K562 (cell line): ENCODE data around the gene NEURL1. TPM values are rescaled to one million over a fixed set of nuclear protein-coding genes. Genes with fewer than 3 reads are reported as not detected.

Experiments
- ATAC-seq: fragments of 200-7000 bp; cut with Tn5 transposase; 3 replicates; pipeline ENCODE4 v1.9.1; 2020; ENCODE audit warnings: moderate library complexity
- BruUV-seq: library from RNA; stranded (reverse); fragments of 400-500 nt; replicated peaks from 2 replicates; lab custom pipeline; 2021; lab: Mats Ljungman, UMichigan
- CTCF ChIA-PET: fragments of 300-600 bp; formaldehyde crosslinking; extraction: SDS; loops from one replicate; lab custom pipeline; 2021; ENCODE audit warnings: low intra/inter-chr PET ratio; lab: Yijun Ruan, JAX
- POLR2A ChIA-PET: fragments of 300-600, 350-650 bp; sonication (Branson Sonifier 250); formaldehyde crosslinking; extraction: SDS; loops from one replicate; lab custom pipeline; 2021; ENCODE audit warnings: antibody characterized with exemption, inconsistent platforms; lab: Yijun Ruan, JAX
- DNase-seq, 4 experiments: peaks; one replicate each; pipeline versions ENCODE4 v3.0.0 to v3.0.0-alpha.2; 2011 to 2018; ENCODE audit warnings: low spot score in 3 of 4, mixed read lengths in 3 of 4; ENCODE audit errors: extremely low read depth in 1 of 4
- FAIRE-seq: peaks from 2 replicates; lab custom pipeline; 2011; peaks lifted over from hg19 to GRCh38; lab: Jason Lieb, UNC
- H2AFZ ChIP-seq: 2 replicates; pipeline ENCODE4 v1.6.0; 2011; ENCODE audit warnings: low read depth, low read length, control low read depth, inconsistent platforms
- H3K27ac ChIP-seq: fragments of 200-600 bp; 3 replicates; pipeline ENCODE4 v1.8.0; 2011; ENCODE audit warnings: low read depth, mild to moderate bottlenecking, control low read depth, inconsistent platforms, low read length, moderate library complexity, mixed read lengths; ENCODE audit errors: extremely low read depth
- H3K27me3 ChIP-seq, 2 experiments: fragments of 300-600 bp in 1 of 2; 2 replicates in 1 of 2; 3 replicates in 1 of 2; pipeline versions ENCODE4 v1.6.0 to v1.8.0; 2011; ENCODE audit warnings: inconsistent platforms in 2 of 2, low read length in 2 of 2, mild to moderate bottlenecking in 1 of 2, mixed read lengths in 1 of 2, moderate library complexity in 1 of 2; ENCODE audit not compliant: control insufficient read depth in 2 of 2, insufficient read depth in 2 of 2
- H3K36me3 ChIP-seq: fragments of 300-600 bp; 3 replicates; pipeline ENCODE4 v1.8.0; 2011; ENCODE audit warnings: mild to moderate bottlenecking, low read length, inconsistent platforms; ENCODE audit not compliant: control insufficient read depth, insufficient read depth
- H3K4me1 ChIP-seq, 2 experiments: fragments of 200-600 bp in 1 of 2; replicated peaks in 1 of 2; 2 replicates in 1 of 2; 3 replicates in 1 of 2; pipeline versions ENCODE4 v1.5.1 to v1.8.0; 2011; ENCODE audit warnings: inconsistent platforms in 2 of 2, low read length in 2 of 2, mild to moderate bottlenecking in 1 of 2, mixed read lengths in 1 of 2, moderate library complexity in 1 of 2; ENCODE audit not compliant: control insufficient read depth in 2 of 2, insufficient read depth in 2 of 2
- H3K4me2 ChIP-seq: 2 replicates; pipeline ENCODE4 v1.6.1; 2011; ENCODE audit warnings: low read length, control low read depth, inconsistent platforms, mixed read lengths; ENCODE audit not compliant: insufficient read depth
- H3K4me3 ChIP-seq: fragments of 200-600 bp; sonication (generic), shearing (Covaris generic); 2 replicates; pipeline ENCODE4 v1.5.1; 2016; ENCODE audit warnings: control low read depth, inconsistent platforms
- H3K79me2 ChIP-seq: fragments of 200-600 bp; 3 replicates; pipeline ENCODE4 v1.8.0; 2011; ENCODE audit warnings: low read length, inconsistent platforms; ENCODE audit not compliant: control insufficient read depth, insufficient read depth
- H3K9ac ChIP-seq, 2 experiments: 2 replicates each; pipeline versions ENCODE4 v1.6.0 to v1.6.1; 2011; ENCODE audit warnings: low read depth in 2 of 2, low read length in 2 of 2, control low read depth in 1 of 2, inconsistent platforms in 1 of 2, mild to moderate bottlenecking in 1 of 2, mixed read lengths in 1 of 2; ENCODE audit not compliant: insufficient read depth in 1 of 2
- H3K9me1 ChIP-seq: one replicate; pipeline ENCODE4 v1.6.0; 2011; ENCODE audit warnings: inconsistent platforms, mild to moderate bottlenecking, low read length, moderate library complexity; ENCODE audit not compliant: control insufficient read depth, insufficient read depth
- H3K9me3 ChIP-seq: replicated peaks from 2 replicates; pipeline ENCODE4 v1.5.1; 2011; ENCODE audit warnings: low read depth, low read length, inconsistent platforms; ENCODE audit not compliant: control insufficient read depth, insufficient read depth
- H4K20me1 ChIP-seq: replicated peaks from 2 replicates; pipeline ENCODE4 v1.6.1; 2011; ENCODE audit warnings: low read length, inconsistent platforms, mixed read lengths; ENCODE audit not compliant: control insufficient read depth, insufficient read depth
- ELK1 ChIP-seq: sonication (generic); formaldehyde crosslinking; IDR thresholded peaks from 2 replicates; pipeline ENCODE4 v1.8.1; 2022; ENCODE audit warnings: missing genetic modification reagents
- ETS2 ChIP-seq: IDR thresholded peaks from 2 replicates; pipeline ENCODE4 v1.6.1; 2016; ENCODE audit warnings: borderline replicate concordance, missing genetic modification characterization, mild to moderate bottlenecking, moderate library complexity, missing compliant biosample characterization; ENCODE audit not compliant: poor library complexity, severe bottlenecking
- HCFC1 ChIP-seq: IDR thresholded peaks from 2 replicates; pipeline ENCODE4 v1.6.1; 2012; ENCODE audit warnings: low read depth, low read length, improper control_type of control experiment
- HLTF ChIP-seq: fragments of 450-650 bp; IDR thresholded peaks from 2 replicates; pipeline ENCODE4 v1.6.1; 2016
- MTF1 ChIP-seq: fragments of 250-450 bp; sonication (Bioruptor Pico); IDR thresholded peaks from 2 replicates; pipeline ENCODE4 v1.9.0; 2021; ENCODE audit warnings: moderate library complexity, mild to moderate bottlenecking, inconsistent platforms, borderline replicate concordance
- RFX1 ChIP-seq: fragments of 450-650 bp; IDR thresholded peaks from 2 replicates; pipeline ENCODE4 v1.6.1; 2016; ENCODE audit warnings: mild to moderate bottlenecking, moderate library complexity
- SAFB ChIP-seq: fragments of 200-400 bp; formaldehyde crosslinking; IDR thresholded peaks from 2 replicates; pipeline ENCODE4 v1.6.1; 2017; ENCODE audit warnings: low read depth, low read length, borderline replicate concordance
- SMAD4 ChIP-seq: fragments of 250-450 bp; sonication (Bioruptor Pico); conservative IDR thresholded peaks from 2 replicates; pipeline ENCODE4 v1.8.0; 2021; ENCODE audit warnings: inconsistent platforms, mild to moderate bottlenecking, moderate library complexity
- SRSF3 ChIP-seq: fragments of 200-400 bp; formaldehyde crosslinking; IDR thresholded peaks from 2 replicates; pipeline ENCODE4 v1.6.1; 2016; ENCODE audit warnings: mild to moderate bottlenecking, low read length, moderate library complexity; ENCODE audit not compliant: insufficient read depth
- YBX1 ChIP-seq: fragments of 450-650 bp; IDR thresholded peaks from 2 replicates; pipeline ENCODE4 v1.7.1; 2016; ENCODE audit warnings: mild to moderate bottlenecking
- ZNF324 ChIP-seq: fragments of 250-450 bp; sonication (Bioruptor Pico); IDR thresholded peaks from 2 replicates; pipeline ENCODE4 v1.4.0; 2020; ENCODE audit warnings: mild to moderate bottlenecking
- whole genome bisulfite sequencing: fragments of 100-300 bp; shearing (Covaris generic); methylation state at CpG from one replicate; pipeline ENCODE4 v1.1.6; 2016; ENCODE audit warnings: low coverage, mixed read lengths; ENCODE audit not compliant: insufficient coverage; ENCODE audit errors: missing lambda C conversion rate; 5-methylcytosine and 5-hydroxymethylcytosine counted together
- in situ Hi-C: fragments of 300-500 bp; cut with MboI; formaldehyde crosslinking; loops from 4 replicates; pipeline ENCODE4 v1.15.0; 2018; ENCODE audit warnings: inconsistent platforms, mixed read lengths
- intact Hi-C: fragments of 100-400 bp; cut with micrococcal nuclease; formaldehyde crosslinking; loops from 2 replicates; pipeline ENCODE4 v1.14.2; 2022
- polyA plus RNA-seq, 8 experiments: library from polyadenylated mRNA; depleted of rRNA in 4 of 8; stranded (reverse) in 5 of 8; unstranded in 3 of 8; fragments of >200 nt; fragmentation: Nextera tagmentation in 2 of 8; fragmentation: Illumina TruSeq in 1 of 8; extraction: Ambion mirVana in 2 of 8; extraction: Trizol in 1 of 8; gene quantifications; 2 replicates each; pipeline versions ENCODE4 v1.2.1 to v1.2.3, GENCODE V29; 2011 to 2014; ENCODE audit warnings: inconsistent platforms in 1 of 8, missing spikeins in 1 of 8
- total RNA-seq, 7 experiments: library from RNA; depleted of rRNA in 6 of 7; stranded (reverse); fragments of >200 nt in 6 of 7; fragmentation: Illumina TruSeq in 2 of 7; extraction: Trizol in 2 of 7; gene quantifications; 2 replicates each; pipeline versions ENCODE4 v1.2.1 to v1.2.3, GENCODE V29; 2011 to 2021; ENCODE audit warnings: low replicate concordance in 1 of 7

The NEURL1 gene
- total and polyA plus RNA-seq, 9 of the 15 experiments (the other 6 are each of a cell fraction or from before 2014, with no cell fraction given) = 0.01 to 0.45 (median 0.16) TPM; not detected in 5

GRCh38 chr10:103635580-103635979 lies 142.1 kb downstream of the NEURL1 start:
- Histone ChIP-seq H3K9me1 (no peaks in the 10 kb centered on the region), H3K36me3 (no peaks in the 10 kb centered on the region), H3K27ac (no peak overlapping the region), H3K9ac (no peak overlapping the region), H3K4me1 (peaks cover 0 to 27% of the 10 kb centered on the region in 2 experiments; a peak in 2 of 5 replicates), H2AFZ (no peak overlapping the region), H3K9me3 (no peaks in the 10 kb centered on the region), H3K27me3 (no peaks in the 10 kb centered on the region), H3K79me2 (no peaks in the 10 kb centered on the region; the same call in 2 of the 3 replicates), H4K20me1 (no peaks in the 10 kb centered on the region), H3K4me2 (no peak overlapping the region), H3K4me3 (no peak overlapping the region)
- TF ChIP-seq RFX1 (no peak), YBX1 (no peak), MTF1 (CRISPR knock-in tag) (no peak)
- ChIA-PET POLR2A (no interaction called here), CTCF (no interaction called here)
- 77% methylated on average over 5 of the region's 5 CpGs for WGBS
- intact Hi-C loops (no loop called here), in situ Hi-C loops (no loop called here)
- DNase-seq = no peak
- no peak for FAIRE-seq
- no peak for ATAC-seq
- no TSS peak for BruUV-seq

- Histone ChIP-seq H2AFZ (no peak overlapping the region), H3K9me1 (no peaks in the 10 kb centered on the region), H3K36me3 (no peaks in the 10 kb centered on the region), H4K20me1 (no peaks in the 10 kb centered on the region), H3K4me2 (no peak overlapping the region), H3K4me3 (no peak overlapping the region), H3K9ac (no peak overlapping the region), H3K79me2 (no peaks in the 10 kb centered on the region; the same call in 2 of the 3 replicates), H3K27ac (no peak overlapping the region), H3K4me1 (peaks cover 0 to 27% of the 10 kb centered on the region in 2 experiments; a peak in 2 of 5 replicates), H3K9me3 (no peaks in the 10 kb centered on the region), H3K27me3 (no peaks in the 10 kb centered on the region)
- CTCF ChIA-PET = no interaction called here
- FAIRE-seq = no peak
- WGBS = 20% methylated on average over 1 of the region's 5 CpGs
- POLR2A ChIA-PET = interaction anchor here (1.1 kb wide), 1 partner anchor 11 kb away, joined by 3 read pairs; no protein-coding TSS in a partner anchor
- in situ Hi-C loops = no loop called here
- intact Hi-C loops = no loop called here
- no peak for ATAC-seq
- DNase-seq = no peak
- no TSS peak for BruUV-seq
- TF ChIP-seq HLTF = no peak
- TF ChIP-seq SMAD4 (CRISPR knock-in tag) = no peak
- TF ChIP-seq ELK1 = no peak
- TF ChIP-seq ETS2 = no peak
- no peak for TF ChIP-seq SRSF3
- TF ChIP-seq SAFB = no peak
- TF ChIP-seq ZNF324 (CRISPR knock-in tag) = no peak
- TF ChIP-seq HCFC1 = no peak
These were observed 143.0 kb downstream of the NEURL1 start for GRCh38 chr10:103636492-103636891.
